LNCaP clone FGC (cell line): Measurements from ENCODE around the gene GALNT12.

ENCODE experiments used
- DNase-seq: peaks from one replicate; pipeline ENCODE4 v3.0.0-alpha.2; 2011; ENCODE audit warnings: low read depth
- H3K4me3 ChIP-seq: 2 replicates; pipeline ENCODE4 v1.5.1; 2011; ENCODE audit warnings: mild to moderate bottlenecking, low read depth, low read length, control low read depth
- TF ChIP-seq, protein P1 (sequence below): IDR thresholded peaks from 2 replicates; pipeline ENCODE4 v1.5.1; 2012; ENCODE audit warnings: mild to moderate bottlenecking; ENCODE audit not compliant: control insufficient read depth, insufficient read depth; ENCODE audit errors: extremely low read depth

The GALNT12 gene

GRCh38 chr9:98851730-98852459, 44.4 kb downstream of the GALNT12 start:
- no peak overlapping the region for H3K4me3 ChIP-seq
- TF ChIP-seq, protein P1, sequence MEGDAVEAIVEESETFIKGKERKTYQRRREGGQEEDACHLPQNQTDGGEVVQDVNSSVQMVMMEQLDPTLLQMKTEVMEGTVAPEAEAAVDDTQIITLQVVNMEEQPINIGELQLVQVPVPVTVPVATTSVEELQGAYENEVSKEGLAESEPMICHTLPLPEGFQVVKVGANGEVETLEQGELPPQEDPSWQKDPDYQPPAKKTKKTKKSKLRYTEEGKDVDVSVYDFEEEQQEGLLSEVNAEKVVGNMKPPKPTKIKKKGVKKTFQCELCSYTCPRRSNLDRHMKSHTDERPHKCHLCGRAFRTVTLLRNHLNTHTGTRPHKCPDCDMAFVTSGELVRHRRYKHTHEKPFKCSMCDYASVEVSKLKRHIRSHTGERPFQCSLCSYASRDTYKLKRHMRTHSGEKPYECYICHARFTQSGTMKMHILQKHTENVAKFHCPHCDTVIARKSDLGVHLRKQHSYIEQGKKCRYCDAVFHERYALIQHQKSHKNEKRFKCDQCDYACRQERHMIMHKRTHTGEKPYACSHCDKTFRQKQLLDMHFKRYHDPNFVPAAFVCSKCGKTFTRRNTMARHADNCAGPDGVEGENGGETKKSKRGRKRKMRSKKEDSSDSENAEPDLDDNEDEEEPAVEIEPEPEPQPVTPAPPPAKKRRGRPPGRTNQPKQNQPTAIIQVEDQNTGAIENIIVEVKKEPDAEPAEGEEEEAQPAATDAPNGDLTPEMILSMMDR, result no peak
- DNase-seq, result no peak

DNA sequence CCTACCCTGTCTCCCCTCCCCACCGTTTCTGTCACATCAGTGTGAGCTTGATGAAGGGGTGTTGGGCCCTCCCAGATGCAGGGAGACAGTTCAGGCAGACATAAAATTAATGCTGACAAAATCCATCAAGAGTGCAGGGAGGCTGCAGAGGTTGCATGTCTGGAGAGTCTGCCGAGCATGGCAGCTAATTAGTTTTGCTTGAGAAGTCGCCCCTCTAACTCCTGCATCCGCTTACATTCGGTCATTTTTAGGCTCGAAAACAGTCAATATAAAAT, 44.9 kb downstream of the GALNT12 start:
- H3K4me3 ChIP-seq, result no peak overlapping the region

GRCh38 chr9:98852961-98853360, 45.5 kb downstream of the GALNT12 start:
- H3K4me3 ChIP-seq, result no peak overlapping the region
- no peak for DNase-seq
- TF ChIP-seq, protein P1, result no peak

More for the DNA sequence above, 44.9 kb downstream of the GALNT12 start:
- DNase-seq, result no peak
- TF ChIP-seq, protein P1, result no peak

DNA sequence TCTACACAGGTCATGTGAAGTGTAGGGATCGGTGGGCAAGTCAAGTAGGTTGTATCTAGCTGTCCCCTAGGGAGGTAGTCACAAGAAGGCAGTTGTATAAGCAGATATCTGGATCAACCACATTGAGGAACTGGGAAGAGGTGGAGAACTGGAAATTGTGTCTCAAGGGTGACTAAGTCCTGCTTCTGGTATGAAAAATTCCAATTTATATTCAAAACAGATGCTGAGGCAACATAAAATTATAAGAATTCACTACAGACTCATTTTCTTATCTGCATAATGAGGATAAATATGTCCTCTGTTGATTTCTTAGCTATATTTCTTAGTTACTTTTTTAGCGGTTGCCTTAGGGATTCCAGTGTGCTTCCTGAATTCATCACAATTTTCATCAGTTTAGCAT, 46.8 kb downstream of the GALNT12 start:
- no peak for DNase-seq
- no peak overlapping the region for H3K4me3 ChIP-seq
- TF ChIP-seq, protein P1, result no peak

DNA sequence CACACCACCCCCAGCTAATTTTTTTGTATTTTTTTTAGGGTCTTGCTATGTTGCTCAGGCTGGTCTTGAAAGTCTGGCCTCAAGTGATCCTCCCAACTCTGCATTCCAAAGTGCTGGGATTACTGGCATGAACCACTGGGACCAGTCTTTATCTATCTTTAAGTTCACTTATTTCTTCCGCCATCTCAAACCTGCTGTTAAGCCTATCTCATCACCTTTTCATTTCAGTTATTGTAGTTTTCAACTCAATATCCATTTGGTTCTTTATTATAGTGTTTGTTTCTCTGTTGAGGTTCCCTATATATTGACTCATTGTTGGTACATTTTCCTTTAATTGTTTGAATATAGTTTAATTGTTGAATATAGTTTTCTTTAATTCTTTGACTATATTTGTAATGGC, 48.1 kb downstream of the GALNT12 start:
- DNase-seq, result no peak
- H3K4me3 ChIP-seq, result no peak overlapping the region
- TF ChIP-seq, protein P1, result no peak

DNA sequence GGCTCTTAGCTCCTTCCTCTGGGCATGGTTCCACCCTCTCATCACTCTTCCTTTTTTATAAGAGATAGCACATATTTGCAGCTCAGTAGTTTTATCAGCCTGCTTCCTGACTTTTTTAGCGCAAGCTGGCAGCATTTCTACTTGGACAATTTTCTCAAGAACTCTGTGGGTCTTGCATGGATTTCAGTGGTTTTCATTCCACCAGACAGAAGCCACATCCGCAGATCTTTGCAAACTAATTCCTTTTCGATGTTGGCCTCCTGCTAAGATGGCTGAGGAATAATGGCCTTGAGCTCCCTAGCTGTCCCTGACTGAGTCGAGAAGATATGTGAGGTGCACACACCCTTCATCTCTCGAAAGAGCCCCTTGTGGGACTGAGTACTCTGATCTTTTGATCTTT, 49.5 kb downstream of the GALNT12 start:
- TF ChIP-seq, protein P1, result no peak
- no peak for DNase-seq
- no peak overlapping the region for H3K4me3 ChIP-seq

- DNase-seq, result no peak
- no peak overlapping the region for H3K4me3 ChIP-seq
- TF ChIP-seq, protein P1, result no peak
Measured at GRCh38 chr9:98859941-98860340, 52.5 kb downstream of the GALNT12 start.
